Activated T-helper 2 cell treated with anti-CD3 and anti-CD28 coated beads, Interferon-gamma antibody, Interleukin-2, Interleukin-4, amounts not matched to agents 10 μg/mL and 5 μg/mL and 100 μg/mL, durations not matched to agents 14 hours and 24 hours and 36 hours (primary cell): ENCODE results near the gene ZNF699. TPM values are rescaled to one million over a fixed set of nuclear protein-coding genes. Genes with fewer than 3 reads are reported as not detected.

Experiments used
- total RNA-seq: library from RNA; stranded (reverse); gene quantifications from 2 replicates; pipeline ENCODE4 v1.2.3, GENCODE V29; 2022

The ZNF699 gene
- total RNA-seq, 1 donor from 2014 or later, result 4.4 TPM

Other genes with a start within 250 kb of the ZNF699 start
- gene OR1M1, start 222.8 kb downstream of the ZNF699 start, total RNA-seq, result not detected in 2 replicates
- not detected in 2 replicates for gene OR7G2, start 202.4 kb downstream of the ZNF699 start, total RNA-seq
- not detected in 2 replicates for gene OR7G1, start 194.1 kb downstream of the ZNF699 start, total RNA-seq
- gene OR7G3, start 182.9 kb downstream of the ZNF699 start, total RNA-seq, result not detected in 2 replicates
- gene ZNF317, start 169.4 kb downstream of the ZNF699 start, total RNA-seq, result 44.2 and 50.0 TPM in 2 replicates
- gene OR7D2, start 130.9 kb downstream of the ZNF699 start, total RNA-seq, result 0.37 and 0.62 TPM in 2 replicates
- not detected in 2 replicates for gene OR7D4, start 90.2 kb downstream of the ZNF699 start, total RNA-seq
- gene OR7E24, start 58.9 kb downstream of the ZNF699 start, total RNA-seq, result not detected in 2 replicates
- gene ZNF559, start 14.3 kb upstream of the ZNF699 start, total RNA-seq, result 8.2 and 8.4 TPM in 2 replicates
- 0.46 and 0.48 TPM in 2 replicates for gene ZNF177, start 53.2 kb upstream of the ZNF699 start, total RNA-seq
- gene ZNF266, start 125.7 kb upstream of the ZNF699 start, total RNA-seq, result 26.5 and 27.3 TPM in 2 replicates
- gene ZNF560, start 188.8 kb upstream of the ZNF699 start, total RNA-seq, result not detected in 2 replicates
- 10.4 and 10.5 TPM in 2 replicates for gene ZNF426, start 228.8 kb upstream of the ZNF699 start, total RNA-seq